CD4-positive, alpha-beta T cell treated with Interleukin-15 for 4 hours (primary cell): ENCODE measurements around the gene GLUD1.
"Not testable (repeated sequence)": the region's sequence is repeated elsewhere in the genome, so short reads cannot be mapped to it uniquely, and the experiment has no call there.

ENCODE experiments used
- DNase-seq: peaks from one replicate; pipeline ENCODE4 v3.0.0-alpha.2; 2020; ENCODE audit warnings: low spot score

Gene GLUD1

DNA sequence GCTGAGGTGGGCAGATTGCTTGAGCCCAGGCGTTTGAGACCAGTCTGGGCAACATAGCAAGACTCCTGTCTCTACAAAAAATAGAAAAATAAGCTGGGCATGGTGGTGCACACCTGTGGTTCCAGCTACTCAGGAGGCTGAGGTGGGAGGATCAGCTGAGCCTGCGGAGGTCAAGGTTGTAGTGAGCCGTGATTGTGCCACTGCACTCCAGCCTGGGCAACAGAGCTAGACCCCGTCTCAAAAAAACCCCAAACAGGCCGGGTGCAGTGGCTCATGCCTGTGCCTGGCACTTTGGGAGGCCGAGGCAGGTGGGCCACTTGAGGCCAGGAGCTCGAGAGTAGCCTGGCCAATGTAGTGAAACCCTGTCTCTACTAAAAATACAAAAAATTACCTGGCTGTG, 51.1 kb downstream of the GLUD1 start:
- DNase-seq = not testable (repeated sequence)

DNA sequence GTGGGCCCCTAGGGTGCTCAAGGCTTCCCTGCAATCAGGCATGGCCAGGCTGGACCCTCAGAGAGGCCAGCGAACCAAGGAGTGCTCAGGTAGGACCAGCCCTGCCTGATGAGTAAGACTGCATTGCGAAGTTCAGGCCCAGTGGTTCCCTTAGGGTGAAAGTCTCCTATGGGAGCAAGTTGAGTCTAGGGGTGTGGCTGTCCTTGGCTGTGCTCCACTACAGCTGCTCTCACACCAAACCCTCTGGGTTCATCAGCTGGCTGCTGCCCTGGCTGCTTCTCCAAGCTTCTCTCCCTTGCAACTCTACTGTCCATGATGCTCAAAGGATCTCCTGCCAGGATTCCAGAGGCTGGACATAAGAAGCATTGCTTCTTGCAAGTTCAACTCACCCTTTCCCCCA, 55.9 kb downstream of the GLUD1 start:
- no peak for DNase-seq

DNA sequence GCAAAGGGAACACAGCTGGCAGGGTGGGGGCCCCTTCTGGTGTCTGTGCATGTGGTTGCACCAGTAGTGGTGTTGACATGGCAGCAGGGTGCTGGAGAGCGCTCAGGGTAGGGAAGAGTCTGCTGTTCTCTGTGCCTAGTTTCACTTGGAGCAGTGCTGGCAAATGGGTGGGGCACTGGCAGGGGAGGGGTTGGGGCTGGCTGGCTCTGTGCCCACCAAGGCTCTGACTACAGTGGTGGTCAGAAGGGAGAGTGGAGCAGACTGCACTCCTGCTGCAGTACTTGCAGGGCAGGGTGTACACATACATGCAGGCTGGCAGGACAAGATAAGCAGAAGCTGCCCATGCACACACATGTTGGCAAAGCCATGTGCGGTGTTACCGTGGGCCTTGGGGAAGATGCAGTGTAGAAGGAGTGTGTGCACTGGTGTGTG, 56.3 kb downstream of the GLUD1 start:
- no peak for DNase-seq

DNA sequence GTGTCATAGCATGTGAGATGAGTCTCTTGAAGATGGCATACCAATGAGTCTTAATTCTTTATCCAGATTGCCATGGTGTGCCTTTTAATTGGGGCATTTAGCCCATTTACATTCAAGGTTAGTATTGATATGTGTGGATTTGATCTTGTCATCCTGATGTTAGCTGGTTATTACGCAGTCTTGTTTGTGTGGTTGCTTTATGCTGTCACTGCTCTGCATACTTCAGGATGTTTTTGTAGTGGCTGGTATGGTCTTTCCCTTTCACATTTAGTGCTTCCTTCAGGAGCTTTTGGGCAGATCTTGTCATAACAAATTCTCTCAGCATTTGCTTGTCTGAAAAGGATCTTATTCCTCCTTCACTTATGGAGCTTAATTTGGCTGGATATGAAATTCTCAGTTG, 58.0 kb downstream of the GLUD1 start:
- DNase-seq = no peak

DNA sequence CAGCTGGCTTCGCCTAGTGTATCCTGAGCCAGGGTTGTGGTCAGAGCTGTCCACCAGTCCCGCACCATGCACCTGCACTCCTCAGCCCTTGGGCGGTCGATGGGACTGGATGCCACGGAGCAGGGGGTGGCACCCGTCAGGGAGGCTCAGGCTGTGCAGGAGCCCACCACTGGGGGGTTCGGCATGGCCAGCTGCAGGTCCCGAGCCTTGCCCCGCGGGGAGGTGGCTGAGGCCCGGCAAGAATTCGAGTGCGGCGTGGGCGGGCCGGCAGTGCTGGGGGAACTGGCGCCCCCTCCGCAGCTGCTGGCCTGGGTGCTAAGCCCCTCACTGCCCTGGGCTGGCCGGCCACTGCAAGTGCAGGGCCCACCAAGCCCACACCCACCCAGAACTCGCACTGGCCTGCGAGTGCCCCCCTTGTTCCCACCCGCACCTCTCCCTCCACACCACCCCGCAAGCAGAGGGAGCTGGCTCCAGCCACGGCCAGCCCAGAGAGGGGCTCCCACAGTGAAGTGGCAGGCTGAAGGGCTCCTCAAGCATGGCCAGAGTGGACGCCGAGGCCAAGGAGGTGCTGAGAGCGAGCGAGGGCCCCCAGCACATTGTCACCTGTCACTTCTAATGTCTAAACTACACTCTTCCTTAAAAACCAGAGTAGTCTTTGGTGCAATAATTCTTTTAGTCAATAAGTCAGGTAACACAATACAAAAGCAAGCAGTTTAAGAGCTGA, 63.6 kb downstream of the GLUD1 start:
- DNase-seq = no peak

DNA sequence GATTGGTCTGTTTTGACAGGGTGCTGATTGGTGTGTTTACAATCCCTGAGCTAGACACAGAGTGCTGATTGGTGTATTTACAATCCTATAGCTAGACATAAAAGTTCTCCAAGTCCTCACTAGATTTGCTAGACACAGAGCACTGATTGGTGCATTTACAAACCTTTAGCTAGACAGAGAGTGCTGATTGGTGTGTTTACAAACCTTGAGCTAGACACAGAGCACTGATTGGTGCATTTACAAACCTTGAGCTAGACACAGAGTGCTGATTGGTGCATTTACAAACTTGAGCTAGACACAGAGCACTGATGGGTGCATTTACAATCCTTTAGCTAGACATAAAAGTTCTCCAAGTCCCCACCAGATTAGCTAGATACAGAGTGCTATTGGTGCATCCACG, 64.2 kb downstream of the GLUD1 start:
- not testable (repeated sequence) for DNase-seq

DNA sequence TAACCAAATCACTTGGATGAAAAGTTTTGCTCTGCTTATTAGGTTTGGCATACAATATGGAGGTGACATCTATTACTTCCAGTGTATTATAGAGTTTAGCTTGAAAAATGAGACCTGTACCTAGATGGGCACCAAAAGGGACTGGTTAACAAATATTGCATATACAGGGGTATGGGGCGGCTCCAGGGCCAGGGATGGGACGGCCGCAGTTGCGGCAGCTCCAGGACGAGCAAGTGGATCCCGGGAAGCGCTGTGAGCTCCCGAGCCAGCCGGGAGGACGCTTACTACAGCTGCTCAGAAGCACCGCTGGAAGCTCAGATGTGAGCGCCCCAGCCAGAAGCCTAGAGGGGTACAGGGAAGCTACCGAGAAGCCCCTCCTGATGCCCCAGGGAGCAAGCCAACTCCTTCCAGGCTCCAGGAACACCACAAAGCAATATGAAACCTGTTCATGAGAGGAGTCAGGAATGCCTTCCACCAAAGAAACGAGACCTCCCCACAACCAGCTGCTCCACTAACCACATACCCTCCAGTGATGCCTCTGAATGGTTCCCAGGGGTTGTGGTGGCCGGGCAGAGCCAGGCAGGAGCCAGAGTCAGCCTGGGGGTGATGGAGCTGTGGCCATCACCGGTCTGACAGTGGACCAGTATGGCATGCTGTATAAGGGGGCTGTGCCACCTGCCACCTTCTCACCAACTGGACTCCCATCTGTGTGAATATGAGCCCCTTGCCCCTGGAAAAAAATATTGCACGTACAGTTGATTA, 67.7 kb downstream of the GLUD1 start:
- DNase-seq = not testable (repeated sequence)

DNA sequence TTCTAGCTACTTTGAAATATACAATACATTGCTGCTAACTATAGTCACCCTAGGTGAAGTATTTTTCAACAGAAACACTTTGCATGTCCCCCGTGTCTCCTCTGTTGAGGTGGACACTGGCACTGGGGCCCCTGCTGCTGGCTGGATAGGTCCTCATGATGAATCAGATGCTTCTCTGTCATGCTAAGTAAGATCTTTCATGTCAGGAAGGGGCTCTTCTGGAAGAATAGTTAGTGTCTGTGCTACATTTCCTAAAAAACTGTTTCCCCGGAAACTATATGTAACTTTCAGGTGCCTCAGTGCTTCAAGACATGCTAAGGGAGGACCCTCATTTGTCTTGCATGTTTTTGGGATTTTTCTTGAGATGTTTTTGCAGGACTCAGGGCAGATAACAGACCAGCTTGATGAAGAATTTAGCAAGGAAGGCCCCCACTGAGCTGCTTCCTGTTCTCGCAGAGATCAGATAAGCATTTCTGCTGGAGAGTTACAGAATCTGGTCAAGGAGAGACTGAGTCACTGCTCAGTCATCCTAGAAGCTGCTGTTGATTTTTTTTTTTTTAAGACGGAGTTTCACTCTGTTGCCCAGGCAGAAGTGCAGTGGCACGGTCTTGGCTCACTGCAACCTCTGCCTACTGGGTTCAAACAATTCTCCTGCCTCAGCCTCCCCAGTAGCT, 69.2 kb downstream of the GLUD1 start:
- not testable (repeated sequence) for DNase-seq

DNA sequence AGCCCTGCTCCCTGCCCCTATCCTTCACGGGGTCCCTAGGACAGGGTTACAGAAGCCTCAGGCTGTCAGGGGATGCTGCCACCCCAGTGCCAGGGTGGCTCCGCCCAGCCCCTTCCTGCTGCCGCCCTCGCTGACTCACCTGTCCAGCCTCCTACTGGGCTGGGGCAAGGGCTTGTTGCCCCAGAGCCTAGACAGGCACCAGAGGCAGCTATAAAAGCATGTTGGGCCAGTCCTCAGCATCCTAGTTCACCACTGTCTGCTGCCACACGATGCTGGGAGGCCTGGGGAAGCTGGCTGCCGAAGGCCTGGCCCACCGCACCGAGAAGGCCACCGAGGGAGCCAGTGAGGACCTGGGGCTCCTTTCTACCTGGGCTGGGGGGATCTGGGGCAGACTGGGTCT, 74.6 kb downstream of the GLUD1 start, which contains the start of gene FAM25A:
TSS of gene FAM25A (plus strand) at position 239 of the 400 bp plus-strand sequence. CDS start at position 270, 31 bp downstream.
- DNase-seq = not testable (repeated sequence)

DNA sequence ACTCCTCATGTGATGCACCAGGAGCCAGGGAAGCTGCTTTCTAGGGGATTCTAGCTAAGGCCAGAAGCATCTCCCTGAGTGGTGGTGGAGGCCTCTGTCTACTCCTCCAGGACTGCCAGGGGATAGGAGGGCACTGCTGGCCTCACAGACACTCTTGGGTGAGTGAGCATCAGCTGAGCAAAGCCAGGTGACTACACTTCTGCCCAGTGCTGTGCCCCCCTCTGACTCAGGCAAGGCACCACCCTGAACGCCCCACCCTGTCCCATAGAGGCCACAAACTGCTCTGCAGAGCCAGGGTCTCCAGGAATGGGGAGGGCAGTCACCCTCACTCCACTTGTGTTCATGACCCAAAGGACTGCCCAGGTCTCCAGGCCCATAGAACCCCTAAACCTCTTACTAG, 75.1 kb downstream of the GLUD1 start:
- not testable (repeated sequence) for DNase-seq

DNA sequence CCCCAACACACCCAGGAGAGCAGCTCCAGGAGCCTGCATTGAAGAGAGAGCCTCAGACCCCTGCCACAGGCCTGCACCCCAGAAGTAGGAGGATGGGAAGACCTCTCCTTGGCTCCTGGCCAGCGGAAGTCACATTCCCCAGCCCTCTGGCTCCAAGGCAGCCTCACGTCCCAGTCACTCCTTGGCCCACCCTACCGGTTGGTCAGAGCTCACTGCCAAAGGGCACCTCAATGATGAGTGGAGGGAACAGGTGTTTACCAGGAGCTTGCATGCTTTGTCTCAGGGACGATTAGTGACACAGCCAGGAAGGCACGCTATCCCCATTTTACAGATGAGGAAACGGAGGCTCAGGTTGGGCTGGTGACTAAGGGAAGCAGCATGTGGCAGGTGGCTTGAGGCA, 75.6 kb downstream of the GLUD1 start:
- DNase-seq = not testable (repeated sequence)

DNA sequence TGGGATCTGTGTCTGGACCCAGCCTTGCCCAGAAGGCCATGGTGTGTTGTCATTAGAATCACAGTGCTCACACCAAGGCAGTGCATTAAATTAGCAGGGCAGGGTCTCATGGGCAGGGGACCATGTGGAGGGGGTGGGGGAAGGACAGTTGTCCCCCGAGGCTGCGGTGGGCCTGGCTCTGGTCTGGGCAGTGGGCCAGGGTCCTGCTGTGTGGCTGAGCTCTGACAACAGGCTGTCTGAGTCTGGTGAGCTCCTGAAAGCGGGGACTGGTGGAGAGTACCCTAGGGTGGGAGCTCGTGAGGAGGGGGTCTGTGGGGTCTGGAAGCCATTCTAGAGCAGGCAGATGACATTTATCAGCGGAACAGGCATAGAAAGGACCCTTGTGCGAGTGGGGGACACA, 76.5 kb downstream of the GLUD1 start:
- DNase-seq = not testable (repeated sequence)

DNA sequence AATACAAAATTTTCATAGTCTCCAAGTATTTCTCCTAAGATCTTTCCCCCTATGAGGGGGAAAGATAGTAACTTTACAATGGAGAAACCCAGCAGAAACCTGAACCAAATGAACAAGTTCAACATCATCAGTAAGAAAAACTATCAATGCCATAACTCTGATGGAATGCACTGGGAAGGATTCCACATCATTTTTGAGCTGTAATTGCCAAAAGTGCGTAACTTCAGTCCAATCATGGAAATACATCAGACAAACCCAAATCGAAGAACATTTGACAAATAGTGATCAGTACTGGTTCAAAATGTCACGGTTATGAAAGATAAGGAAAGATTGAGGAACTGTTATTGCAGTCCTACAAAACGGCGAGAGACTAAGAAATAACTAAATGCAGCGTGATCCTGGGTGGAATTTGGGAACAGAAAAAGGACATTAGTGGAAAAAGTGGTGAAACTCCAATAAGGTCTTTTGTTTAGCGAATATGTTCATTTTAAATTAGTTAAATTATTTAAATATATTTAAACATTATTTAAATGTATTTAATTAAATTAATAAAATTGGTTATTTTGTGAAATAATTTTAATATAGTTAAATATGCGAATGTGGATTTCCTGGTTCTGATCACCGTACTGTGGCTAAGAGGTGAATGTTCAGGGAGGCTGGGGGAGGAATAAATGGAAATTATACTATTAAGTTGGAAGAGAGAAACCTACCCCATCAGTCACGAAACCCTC, 79.5 kb downstream of the GLUD1 start:
- DNase-seq = not testable (repeated sequence)

DNA sequence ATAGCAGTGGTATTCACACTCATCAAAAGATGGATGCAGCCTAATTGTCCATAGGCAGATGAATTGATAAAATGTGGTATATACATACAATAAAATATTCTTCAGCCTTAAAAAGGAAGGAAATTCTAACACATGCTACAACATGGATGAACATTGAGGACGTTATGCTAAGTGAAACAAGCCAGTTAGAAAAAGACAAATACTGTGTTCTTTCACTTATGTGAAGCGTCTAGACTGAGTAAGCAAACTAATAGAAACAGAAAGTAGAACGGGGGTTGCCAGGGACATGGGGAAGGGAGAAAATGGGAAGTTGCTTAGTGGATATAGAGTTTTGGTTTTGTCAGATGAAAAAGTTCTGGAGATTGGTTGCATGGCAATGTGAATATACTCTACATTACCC, 81.1 kb downstream of the GLUD1 start:
- not testable (repeated sequence) for DNase-seq

DNA sequence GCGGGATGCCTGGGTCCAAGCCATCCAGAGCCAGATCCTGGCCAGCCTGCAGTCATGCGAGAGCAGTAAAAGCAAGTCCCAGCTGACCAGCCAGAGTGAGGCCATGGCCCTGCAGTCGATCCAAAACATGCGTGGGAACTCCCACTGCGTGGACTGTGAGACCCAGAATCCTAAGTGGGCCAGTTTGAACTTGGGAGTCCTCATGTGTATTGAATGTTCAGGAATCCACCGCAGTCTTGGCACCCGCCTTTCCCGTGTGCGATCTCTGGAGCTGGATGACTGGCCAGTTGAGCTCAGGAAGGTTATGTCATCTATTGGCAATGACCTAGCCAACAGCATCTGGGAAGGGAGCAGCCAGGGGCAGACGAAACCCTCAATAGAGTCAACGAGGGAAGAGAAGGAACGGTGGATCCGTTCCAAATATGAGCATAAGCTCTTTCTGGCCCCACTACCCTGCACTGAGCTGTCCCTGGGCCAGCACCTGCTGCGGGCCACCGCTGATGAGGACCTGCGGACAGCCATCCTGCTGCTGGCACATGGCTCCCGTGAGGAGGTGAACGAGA, 85.4 kb downstream of the GLUD1 start:
- DNase-seq = not testable (repeated sequence)

DNA sequence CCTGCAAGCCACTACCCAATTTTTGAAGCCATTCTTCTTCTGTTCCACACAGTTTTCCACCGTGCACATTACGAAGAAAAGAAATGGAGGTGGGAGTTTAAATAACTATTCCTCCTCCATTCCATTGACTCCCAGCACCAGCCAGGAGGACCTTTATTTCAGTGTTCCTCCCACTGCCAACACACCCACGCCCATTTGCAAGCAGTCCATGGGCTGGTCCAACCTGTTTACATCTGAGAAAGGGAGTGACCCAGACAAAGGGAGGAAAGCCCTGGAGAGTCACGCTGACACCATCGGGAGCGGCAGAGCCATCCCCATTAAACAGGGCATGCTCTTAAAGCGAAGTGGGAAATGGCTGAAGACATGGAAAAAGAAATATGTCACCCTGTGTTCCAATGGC, 86.3 kb downstream of the GLUD1 start:
- not testable (repeated sequence) for DNase-seq

DNA sequence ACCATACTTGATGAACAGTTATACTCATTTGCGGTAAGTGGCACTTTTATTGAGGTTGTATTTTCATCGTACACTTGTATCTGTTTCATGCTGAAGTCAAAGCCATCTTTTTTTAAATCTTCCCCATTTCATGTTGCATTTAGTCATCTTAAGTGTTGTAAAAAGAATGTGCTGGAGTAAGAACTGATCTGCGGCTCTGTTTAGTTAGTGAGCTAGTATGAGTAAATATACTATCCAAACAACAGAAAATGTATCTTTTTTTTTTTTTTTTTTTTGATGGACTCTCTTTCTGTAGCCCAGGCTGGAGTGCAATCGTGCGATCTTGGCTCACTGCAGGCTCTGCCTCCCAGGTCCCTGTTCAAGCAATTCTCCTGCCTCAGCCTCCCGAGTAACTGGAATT, 87.0 kb downstream of the GLUD1 start:
- DNase-seq = not testable (repeated sequence)

DNA sequence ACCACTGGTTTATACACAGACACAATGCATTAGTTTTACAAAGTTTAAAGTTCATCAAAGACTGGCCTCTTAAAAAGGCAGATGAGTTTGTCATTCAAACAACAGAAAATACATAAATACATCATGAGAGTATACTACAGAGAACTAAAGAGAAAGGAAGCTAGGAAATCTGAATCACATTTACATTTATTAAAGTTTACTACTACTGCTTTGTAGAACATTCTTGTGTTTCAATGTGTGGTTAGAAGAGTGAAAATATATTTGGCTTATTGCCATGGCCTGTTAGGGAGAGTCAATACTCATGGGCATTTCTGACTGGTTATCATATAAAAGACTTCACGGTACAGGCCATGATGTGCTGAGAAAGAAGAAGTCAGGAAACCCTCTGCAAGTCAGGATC, 87.5 kb downstream of the GLUD1 start:
- DNase-seq = not testable (repeated sequence)

DNA sequence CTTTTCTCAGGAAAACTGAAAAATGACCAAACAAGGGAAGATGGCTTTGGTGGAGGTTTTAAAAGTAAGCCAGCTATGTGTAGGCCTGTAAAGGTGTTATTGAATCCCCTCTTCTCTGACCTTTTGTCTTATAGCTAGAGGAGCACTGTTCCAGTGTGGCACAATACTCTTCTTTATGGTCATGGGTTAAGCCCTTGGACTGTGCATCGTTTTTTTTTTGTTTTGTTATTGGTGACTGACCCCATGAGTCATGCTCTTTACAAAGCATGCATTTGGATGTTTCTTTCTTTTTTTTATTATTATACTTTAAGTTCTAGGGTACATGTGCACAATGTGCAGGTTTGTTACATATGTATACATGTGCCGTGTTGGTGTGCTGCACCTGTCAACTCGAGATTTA, 94.2 kb downstream of the GLUD1 start:
- DNase-seq = no peak
